Left ventricle myocardium inferior (tissue), 1 donor: ENCODE data around the gene SLC28A1. TPM values are rescaled to one million over a fixed set of nuclear protein-coding genes. Genes with fewer than 3 reads are reported as not detected.

Source experiments
- DNase-seq: peaks from one replicate; pipeline ENCODE4 v3.0.0-alpha.2; 2020
- H3K27ac ChIP-seq: fragments of 200-600 bp; replicated peaks from 2 replicates; pipeline ENCODE4 v1.8.0; 2021
- H3K27me3 ChIP-seq: fragments of 200-600 bp; 2 replicates; pipeline ENCODE4 v1.8.0; 2021; ENCODE audit warnings: low read depth
- H3K36me3 ChIP-seq: fragments of 200-600 bp; 2 replicates; pipeline ENCODE4 v1.8.0; 2021
- H3K4me1 ChIP-seq: fragments of 200-600 bp; 2 replicates; pipeline ENCODE4 v1.8.0; 2021
- H3K4me3 ChIP-seq: fragments of 200-600 bp; 2 replicates; pipeline ENCODE4 v1.8.0; 2021; ENCODE audit warnings: mild to moderate bottlenecking, moderate library complexity
- H3K9me3 ChIP-seq: fragments of 200-600 bp; replicated peaks from 2 replicates; pipeline ENCODE4 v1.8.0; 2021
- intact Hi-C: fragments of 100-400 bp; cut with micrococcal nuclease; formaldehyde crosslinking; loops from one replicate; pipeline ENCODE4 v1.11.0; 2022
- long read RNA-seq: library from polyadenylated mRNA; unstranded; transcript quantifications from one replicate; pipeline ENCODE4 v2.0.0, GENCODE V29; 2021
- total RNA-seq: library from RNA; stranded (reverse); fragmentation: NEBNext Ultra II Directional; extraction: Animal tissue kit (Norgen Biotek cat#: 25700); gene quantifications from one replicate; pipeline ENCODE4 v1.2.1, GENCODE V29; 2021
- TF ChIP-seq, protein P1 (sequence below): fragments of 200-600 bp; IDR thresholded peaks from 2 replicates; pipeline ENCODE4 v1.8.0; 2021; ENCODE audit warnings: antibody characterized with exemption, mild to moderate bottlenecking, borderline replicate concordance
- donor health status: DM: no; HTN: yes; CAD: no; lungs with severe emphysema.

The SLC28A1 gene, protein sequence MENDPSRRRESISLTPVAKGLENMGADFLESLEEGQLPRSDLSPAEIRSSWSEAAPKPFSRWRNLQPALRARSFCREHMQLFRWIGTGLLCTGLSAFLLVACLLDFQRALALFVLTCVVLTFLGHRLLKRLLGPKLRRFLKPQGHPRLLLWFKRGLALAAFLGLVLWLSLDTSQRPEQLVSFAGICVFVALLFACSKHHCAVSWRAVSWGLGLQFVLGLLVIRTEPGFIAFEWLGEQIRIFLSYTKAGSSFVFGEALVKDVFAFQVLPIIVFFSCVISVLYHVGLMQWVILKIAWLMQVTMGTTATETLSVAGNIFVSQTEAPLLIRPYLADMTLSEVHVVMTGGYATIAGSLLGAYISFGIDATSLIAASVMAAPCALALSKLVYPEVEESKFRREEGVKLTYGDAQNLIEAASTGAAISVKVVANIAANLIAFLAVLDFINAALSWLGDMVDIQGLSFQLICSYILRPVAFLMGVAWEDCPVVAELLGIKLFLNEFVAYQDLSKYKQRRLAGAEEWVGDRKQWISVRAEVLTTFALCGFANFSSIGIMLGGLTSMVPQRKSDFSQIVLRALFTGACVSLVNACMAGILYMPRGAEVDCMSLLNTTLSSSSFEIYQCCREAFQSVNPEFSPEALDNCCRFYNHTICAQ
- total RNA-seq, result 0.91 TPM
- long read RNA-seq, partial matches to known transcripts, result 2 of 3 reads
- long read RNA-seq, other reads (novel, unspliced or antisense), result 1 of 3 reads

DNA sequence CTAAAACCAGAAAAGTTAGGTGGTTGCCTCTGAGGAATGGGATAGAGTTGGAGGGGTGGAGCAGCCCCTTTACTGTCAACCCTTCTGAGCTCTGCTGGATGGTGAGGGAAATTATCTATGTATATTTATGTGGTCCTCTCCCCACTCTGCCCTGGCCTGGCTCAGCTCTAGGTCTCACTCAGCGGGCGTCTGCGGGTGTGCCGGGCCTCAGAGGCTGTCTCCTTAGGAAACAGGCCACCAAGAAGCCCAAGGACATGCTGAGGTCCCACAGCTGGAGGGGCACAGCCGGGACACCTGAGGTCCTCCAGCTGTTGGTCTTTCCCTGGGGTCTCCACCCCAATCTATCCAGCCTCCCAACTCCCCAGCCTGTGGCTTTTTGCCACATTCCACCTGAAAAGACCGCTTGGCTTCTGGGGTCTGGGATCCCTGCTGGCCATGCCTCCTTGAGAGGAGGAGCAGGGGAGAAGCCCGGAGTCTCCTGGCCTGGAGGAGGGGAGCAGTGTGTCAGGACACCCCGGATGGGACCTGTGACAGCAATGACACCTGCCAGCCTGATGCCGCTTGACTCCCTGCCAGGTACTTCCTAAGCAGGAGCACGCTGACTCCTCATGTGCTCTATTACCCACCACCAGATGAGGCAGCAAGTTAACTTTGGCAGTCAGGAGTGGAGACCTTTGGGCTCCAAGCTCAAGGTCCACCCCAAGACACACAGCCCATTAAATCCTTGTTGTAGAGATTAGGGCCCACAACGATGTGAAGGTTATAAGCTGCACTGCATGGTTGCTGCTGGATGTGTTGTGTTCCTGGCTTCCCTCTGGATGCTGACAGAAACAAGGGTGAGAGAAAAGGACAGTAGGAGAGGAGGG, at the start of gene SLC28A1:
Gene SLC28A1, plus strand, starts transcription at position 747 of the 866 bp plus-strand sequence. CDS start 3,099 bp downstream, outside the sequence.
- no peak for DNase-seq
- Histone ChIP-seq H3K27me3 (no peaks in the 10 kb centered on the region), H3K4me3 (no peak within 1 kb of the TSS), H3K27ac (peak within 1 kb of the TSS; percentile 79), H3K4me1 (peaks cover 30% of the 10 kb centered on the region), H3K9me3 (no peaks in the 10 kb centered on the region), H3K36me3 (no peaks in the 10 kb centered on the region)
- TF ChIP-seq, protein P1, sequence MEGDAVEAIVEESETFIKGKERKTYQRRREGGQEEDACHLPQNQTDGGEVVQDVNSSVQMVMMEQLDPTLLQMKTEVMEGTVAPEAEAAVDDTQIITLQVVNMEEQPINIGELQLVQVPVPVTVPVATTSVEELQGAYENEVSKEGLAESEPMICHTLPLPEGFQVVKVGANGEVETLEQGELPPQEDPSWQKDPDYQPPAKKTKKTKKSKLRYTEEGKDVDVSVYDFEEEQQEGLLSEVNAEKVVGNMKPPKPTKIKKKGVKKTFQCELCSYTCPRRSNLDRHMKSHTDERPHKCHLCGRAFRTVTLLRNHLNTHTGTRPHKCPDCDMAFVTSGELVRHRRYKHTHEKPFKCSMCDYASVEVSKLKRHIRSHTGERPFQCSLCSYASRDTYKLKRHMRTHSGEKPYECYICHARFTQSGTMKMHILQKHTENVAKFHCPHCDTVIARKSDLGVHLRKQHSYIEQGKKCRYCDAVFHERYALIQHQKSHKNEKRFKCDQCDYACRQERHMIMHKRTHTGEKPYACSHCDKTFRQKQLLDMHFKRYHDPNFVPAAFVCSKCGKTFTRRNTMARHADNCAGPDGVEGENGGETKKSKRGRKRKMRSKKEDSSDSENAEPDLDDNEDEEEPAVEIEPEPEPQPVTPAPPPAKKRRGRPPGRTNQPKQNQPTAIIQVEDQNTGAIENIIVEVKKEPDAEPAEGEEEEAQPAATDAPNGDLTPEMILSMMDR, result no peak
- intact Hi-C loops, result no loop called here

DNA sequence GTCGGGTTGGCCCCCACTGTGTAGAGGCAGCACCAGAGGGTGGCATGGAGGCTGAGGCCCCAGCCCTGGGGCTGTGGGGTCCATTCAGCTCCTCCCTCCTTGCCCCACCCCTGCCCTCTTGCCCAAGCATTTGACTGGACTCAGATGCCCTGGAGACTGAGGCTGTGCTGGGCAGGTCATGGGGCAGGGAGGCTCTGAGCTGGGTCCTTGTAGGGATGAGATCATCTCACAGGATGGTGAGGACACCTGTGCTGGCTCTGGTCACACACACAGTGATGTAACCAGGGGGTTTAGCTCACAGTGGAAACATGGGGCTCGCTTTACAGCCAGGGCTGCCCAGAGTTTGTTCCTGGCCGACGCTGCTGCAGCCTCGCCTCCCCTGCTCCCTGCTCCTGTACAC, 49.5 kb upstream of the SLC28A1 start:
- DNase-seq, result no peak
- H3K4me1 ChIP-seq, result peaks cover 99% of the 10 kb centered on the region
- H3K4me3 ChIP-seq, result no peak overlapping the region
- peak overlapping the region; percentile 95 for H3K27ac ChIP-seq
- TF ChIP-seq, protein P1, result no peak
- peaks cover 26% of the 10 kb centered on the region for H3K36me3 ChIP-seq
- no peaks in the 10 kb centered on the region for H3K27me3 ChIP-seq
- H3K9me3 ChIP-seq, result no peaks in the 10 kb centered on the region
- intact Hi-C loops, result no loop called here

DNA sequence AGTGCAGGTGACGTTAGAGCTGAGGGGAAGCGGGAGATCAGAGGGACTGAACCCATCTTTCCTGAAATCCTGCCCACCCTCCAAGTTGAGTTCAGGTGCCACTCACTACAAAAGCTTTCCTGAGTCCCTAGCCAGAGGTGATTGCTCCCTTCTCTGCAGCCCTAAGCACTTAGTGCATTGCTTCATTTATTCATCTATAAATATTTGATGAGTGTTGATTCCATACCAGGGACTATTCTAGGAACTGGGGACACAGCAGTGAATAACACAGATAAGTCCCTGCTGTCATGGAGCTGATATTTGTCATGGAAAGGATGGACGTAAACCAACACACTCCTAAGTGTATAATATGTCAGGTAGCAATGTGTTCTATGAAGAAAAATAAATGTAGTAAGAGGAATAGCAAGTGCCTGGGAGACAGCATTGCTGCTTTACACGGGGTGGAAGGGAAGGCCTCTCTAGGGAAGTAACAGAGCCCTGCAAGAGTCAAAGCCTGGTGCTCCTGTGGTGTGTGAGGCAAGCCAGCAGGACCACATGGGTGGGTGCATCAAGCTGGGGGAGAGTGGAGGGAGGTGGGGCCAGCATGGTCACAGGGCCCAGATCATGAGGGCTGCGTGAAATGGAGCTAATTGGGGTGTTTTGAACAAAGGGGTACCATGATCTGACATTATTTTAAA, 48.7 kb upstream of the SLC28A1 start:
- Histone ChIP-seq H3K27ac (peak overlapping the region; percentile 95), H3K4me1 (peaks cover 99% of the 10 kb centered on the region), H3K9me3 (no peaks in the 10 kb centered on the region), H3K4me3 (no peak overlapping the region), H3K27me3 (no peaks in the 10 kb centered on the region), H3K36me3 (peaks cover 30% of the 10 kb centered on the region)
- TF ChIP-seq, protein P1, result no peak
- intact Hi-C loops, result no loop called here
- no peak for DNase-seq

DNA sequence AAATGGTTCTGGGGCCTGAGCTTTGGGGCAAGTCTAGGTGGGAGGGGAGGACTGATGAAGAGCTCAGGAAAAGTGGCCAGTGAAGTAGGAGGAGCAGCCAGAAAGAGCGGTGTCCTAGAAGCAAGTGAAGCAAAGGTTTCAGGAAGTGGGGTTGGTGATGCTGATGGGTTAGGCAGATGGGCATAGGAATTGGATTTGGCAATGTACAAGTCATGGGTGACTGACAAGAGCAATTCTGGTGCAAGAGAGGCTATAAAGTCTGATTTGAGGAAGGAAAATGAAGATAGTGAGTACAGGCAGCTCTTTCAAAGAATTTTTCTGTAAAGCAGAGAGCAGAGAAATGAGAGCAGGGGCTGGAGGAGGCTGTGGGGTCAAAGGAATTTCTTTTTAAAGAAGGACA, 47.6 kb upstream of the SLC28A1 start:
- H3K27ac ChIP-seq, result peak overlapping the region; percentile 95
- peaks cover 99% of the 10 kb centered on the region for H3K4me1 ChIP-seq
- peaks cover 25% of the 10 kb centered on the region for H3K36me3 ChIP-seq

More for the DNA sequence above, 47.6 kb upstream of the SLC28A1 start:
- intact Hi-C loops, result no loop called here
- DNase-seq, result no peak
- no peaks in the 10 kb centered on the region for H3K9me3 ChIP-seq
- no peaks in the 10 kb centered on the region for H3K27me3 ChIP-seq
- TF ChIP-seq, protein P1, result no peak
- H3K4me3 ChIP-seq, result no peak overlapping the region
